Stimulated activated CD4-positive, alpha-beta T cell treated with anti-CD3 and anti-CD28 coated beads, Interleukin-4, amount 100 ng/mL, for 1 hour (primary cell): ENCODE data around the gene CREG2.
"Not testable (repeated sequence)": the region's sequence is repeated elsewhere in the genome, so short reads cannot be mapped to it uniquely, and the experiment has no call there.

Experiments used
- DNase-seq: peaks from one replicate; pipeline ENCODE4 v3.0.0-alpha.2; 2020

CREG2 gene

DNA sequence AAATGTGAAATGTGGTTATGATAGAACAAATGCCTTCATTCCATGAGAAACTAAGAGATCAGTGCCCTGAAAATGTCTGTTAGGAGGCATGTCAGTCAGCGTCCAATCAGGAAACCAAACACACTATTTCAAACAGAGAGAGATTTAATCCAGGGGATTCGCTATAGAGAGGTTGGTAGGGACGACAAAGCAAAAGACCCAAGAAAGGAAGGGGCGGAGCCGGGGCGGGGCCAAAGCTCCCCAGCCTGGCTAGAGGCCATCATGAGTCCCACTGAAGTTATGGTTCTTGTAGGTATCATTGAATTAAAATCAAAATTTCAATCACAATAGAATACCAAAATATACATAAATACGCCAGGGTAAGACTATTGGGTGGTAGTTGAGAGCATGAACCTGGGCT, 45.9 kb downstream of the CREG2 start:
- DNase-seq, result peak; percentile 44

DNA sequence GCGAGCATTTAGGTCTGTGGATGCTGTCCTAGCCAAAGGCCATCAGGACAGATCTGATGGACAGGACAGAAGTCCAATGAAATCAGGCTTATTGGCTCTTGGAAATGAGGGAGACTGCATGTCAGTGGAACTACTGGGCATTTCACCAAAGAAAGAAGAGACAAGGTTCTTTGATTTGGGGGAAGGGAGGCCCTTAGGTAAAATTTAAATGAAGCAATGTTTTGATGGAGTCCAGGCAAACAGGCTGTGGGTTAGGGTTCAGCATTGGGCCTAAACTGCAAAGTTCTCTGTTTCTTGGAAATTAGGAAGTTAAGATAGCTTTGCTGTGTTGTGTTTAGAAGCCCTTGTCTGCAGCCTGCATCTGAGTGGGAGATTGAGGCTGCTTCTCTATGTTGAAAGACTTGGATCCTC, 47.2 kb downstream of the CREG2 start:
- no peak for DNase-seq

DNA sequence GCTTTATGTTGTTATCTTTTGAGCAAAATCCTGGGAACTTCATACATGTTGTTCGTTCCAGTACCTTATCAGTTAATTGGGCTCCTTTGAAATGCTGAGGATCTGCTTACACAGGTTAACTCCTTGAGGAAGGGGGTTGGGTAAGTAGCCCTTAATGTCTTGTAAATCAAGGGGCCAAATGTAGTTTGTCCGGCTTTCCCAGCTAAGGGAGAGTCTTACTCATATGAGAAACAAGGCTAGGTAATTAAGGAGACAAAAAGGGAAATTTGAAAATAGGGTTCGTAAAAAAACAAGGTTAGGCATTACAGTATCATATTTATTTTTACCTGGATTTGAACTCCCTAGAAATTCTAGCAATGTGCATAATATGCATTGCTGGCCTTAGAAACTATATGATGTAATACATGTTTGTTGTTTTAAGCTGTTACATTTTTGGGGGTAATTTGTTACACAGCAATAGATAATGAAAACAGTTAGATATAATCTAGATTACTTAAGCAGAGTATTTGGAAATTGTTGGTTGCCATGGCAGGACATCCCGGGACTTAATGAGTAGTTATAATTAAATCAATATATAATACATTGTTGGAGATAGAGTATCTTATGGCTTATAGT, 47.9 kb downstream of the CREG2 start:
- no peak for DNase-seq

DNA sequence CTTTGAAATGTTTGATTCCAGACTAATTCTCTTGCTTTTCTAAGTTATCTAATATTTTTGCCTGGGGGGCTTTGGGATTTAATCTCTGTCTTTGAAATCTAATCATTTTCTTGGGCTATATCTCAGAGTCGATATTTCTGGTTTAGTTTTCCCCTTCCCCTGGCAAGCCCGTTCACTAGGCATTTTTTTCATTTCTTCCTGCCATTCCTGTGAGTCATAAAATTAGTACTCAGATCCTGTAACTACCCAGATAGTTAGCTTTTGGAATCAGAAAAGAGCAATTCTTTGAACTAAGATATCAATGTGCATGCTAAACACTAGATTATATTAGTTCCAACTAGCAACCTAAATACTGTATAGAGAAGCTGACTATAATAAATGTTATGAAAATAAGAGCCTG, 49.4 kb downstream of the CREG2 start:
- no peak for DNase-seq

DNA sequence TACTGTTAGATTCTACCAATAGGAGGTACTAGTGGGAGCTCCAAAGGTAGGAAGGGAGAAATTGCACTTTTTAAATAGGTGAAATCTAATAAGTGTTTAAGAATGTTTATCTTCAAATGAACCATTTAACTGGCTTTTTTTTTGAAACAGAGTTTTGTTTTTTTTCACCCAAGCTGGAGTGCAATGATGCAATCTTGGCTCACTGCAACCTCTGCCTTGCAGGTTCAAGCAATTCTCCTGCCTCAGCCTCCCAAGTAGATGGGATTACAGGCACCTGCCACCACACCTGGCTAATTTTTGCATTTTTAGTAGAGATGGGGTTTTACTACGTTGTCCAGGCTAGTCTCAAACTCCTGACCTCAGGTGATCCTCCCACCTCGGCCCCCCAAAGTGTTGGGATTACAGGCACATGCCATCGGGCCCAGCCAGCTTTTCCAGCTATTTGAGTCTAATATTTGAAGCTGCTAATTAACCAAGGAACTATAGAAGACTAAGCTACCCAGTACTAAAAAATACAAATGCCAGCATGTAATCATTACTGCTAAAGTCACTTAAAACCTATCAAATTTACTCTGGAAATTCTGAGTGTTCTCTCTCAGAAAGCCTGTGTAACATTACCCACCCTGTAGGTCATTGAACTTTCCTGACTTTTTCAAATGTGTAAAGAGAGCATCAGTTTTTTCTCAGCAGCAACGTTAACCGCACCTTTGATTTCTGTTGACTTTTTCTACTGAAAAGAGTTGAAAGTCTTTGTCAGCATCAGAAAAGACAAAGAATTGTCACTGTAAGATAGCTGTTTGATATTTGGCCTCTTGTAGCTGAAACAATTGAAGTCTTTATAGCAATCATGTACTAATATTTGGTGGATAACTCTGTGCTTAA, 54.2 kb downstream of the CREG2 start:
- no peak for DNase-seq

DNA sequence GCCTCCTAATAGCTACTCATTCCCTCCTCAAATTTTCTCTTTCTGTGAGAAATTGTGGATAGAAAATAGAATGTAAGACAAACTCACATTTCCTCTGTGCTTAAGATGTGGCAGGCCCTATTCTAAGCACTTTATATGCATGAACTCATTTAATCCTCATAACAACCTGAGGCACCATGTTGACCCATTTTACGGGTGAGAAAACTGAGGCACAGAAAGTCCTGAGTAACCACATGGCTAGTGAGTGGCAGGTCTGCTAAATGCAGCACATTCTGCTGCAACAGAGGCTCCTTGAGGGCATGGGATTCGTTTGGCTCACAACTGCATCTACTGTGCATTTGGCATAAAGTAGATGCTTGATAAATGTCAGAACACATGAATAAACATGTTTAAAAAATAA, 56.1 kb downstream of the CREG2 start:
- no peak for DNase-seq

DNA sequence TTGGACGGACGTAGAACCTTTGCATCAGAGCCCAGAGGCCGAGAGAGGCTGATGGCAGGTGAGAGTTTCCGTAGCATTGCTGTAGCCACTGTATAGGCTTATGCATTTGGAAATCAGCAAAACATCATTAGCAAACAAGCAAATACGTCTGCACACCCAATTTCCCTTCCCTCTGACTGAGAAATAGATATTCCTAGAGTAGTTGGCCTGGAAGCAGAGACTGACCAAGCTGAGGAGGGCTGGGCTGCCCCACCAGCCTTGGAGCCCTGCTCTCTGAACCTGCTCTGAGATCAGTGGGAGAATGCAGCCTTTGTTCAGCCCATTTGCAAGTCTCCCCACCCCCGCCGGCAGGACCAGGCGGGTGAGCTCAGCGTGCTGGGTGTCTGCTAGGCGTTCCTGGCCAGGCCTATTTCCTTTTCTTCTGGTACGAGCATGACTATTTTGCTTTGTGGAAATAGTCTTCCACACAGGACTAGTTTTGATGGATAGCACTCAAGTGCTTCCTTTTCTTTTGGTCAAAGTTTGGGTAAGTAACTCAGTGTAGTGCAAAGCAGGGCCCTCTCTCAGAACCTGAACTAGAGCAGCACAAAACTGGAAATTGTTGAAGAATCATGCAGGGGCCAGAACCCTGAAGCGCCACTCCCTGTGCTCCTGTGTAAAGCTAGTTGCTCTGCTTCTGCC, 56.9 kb downstream of the CREG2 start:
- DNase-seq, result peak; percentile 57

DNA sequence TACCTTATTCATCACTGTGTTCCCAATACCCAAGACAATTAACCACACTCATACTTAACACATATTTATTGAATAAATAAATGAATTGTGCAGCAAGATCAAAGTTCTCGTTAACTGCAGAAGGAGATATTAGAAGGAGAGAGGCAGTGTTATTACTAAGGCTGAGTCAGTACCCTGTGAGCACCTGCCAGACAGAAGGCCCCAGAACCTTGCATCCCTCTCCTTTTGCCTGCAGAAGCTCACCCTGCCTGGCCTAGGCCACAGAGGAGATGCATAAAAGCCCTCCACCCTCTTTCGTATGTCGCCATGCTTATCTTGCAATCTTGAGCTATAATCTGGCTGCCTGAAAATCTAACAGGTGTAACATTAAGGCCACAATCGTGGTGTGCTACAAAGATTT, 58.3 kb downstream of the CREG2 start:
- DNase-seq, result no peak

DNA sequence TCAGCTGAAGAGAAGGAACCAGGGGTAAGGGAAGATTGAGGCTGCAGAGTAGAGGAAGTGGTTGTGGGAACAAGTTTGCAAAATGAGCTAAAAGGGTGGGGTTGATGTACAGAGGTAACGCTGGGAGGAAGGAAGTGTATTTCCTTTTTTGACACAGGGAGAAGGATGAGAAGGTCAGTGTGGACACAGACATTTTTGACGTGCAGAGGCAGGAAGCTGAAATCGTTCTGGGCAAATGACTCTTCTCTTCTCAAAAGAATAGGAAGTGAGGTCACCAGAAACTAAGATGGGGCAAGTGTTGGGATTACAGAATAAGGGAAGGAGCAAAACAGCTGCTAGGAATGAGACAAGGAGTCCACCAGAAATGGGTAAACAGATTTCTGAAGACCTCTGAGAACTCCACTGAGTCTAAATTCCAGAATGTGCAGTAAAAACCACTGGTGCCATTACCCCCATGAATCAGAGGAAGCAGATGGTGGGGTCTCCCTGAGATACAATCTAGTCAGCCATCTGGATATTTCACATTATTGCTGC, 58.8 kb downstream of the CREG2 start:
- DNase-seq, result no peak

DNA sequence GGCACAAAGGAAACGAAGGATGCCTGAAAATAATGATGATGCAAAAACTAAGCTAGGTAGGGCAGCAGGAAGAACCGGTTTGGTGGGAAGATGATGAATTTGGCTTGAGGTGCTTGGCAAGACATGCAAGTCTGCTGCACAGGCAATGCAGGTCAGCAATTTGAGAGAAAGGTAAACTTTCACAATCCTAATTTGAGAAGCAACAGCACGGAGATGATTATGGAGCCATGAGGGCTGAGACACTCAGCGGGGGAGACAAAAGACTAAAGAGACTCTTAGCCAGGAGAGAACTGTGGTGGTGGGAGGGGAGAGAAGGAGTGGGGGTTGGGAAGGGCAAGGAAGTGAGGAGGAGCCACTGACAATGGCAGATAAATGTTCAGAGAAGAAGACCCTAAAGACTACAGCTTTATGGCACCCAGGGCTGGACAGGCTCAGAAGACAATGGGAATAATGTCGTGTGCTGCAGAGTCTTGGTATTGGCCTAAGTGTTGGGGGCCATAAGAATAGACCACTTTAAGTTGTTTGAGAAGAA, 59.4 kb downstream of the CREG2 start:
- no peak for DNase-seq

DNA sequence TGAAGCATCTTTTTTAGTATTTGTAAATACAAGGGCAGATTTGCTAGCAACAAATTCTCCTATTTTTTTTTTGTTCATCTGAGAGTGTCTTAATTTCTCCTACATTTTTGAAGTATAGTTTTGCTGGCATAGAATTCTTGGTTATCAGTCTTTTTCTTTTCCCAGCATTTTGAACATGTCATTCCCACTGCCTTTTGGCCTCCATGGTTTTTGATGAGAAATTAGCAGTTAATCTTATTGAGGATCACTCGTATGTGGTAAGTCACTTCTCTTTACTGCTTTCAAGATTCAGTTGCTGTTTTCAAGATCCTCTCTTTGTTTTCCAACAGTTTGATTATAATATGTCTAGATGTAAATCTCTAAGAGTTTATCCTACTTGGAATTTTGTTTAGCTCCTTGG, 61.9 kb downstream of the CREG2 start:
- no peak for DNase-seq

DNA sequence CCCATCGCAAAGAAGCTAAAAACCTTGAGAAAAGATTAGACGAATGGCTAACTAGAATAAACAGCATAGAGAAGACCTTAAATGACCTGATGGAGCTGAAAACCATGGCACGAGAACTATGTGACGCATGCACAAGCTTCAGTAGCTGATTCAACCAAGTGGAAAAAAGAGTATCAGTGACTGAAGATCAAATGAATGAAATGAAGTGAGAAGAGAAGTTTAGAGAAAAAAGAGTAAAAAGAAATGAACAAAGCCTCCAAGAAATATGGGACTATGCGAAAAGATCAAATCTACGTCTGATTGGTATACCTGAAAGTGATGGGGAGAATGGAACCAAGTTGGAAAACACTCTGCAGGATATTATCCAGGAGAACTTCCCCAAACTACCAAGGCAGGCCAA, 70.7 kb downstream of the CREG2 start:
- not testable (repeated sequence) for DNase-seq

DNA sequence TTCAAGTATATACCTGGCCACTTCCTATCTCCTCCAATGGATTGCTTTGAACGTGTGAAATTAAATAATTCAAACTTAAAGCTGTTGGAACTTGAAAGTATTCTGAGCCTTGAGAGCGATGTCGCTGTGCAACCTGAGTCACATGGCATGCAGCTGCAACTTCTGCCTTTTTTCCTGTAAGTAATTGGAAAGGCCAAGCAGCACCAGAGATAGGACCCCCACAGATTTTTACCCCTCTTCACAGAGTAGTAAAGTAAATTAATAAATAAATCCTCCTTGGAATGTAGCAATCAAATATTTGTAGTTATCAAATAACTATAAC, 75.6 kb downstream of the CREG2 start:
- DNase-seq, result no peak

DNA sequence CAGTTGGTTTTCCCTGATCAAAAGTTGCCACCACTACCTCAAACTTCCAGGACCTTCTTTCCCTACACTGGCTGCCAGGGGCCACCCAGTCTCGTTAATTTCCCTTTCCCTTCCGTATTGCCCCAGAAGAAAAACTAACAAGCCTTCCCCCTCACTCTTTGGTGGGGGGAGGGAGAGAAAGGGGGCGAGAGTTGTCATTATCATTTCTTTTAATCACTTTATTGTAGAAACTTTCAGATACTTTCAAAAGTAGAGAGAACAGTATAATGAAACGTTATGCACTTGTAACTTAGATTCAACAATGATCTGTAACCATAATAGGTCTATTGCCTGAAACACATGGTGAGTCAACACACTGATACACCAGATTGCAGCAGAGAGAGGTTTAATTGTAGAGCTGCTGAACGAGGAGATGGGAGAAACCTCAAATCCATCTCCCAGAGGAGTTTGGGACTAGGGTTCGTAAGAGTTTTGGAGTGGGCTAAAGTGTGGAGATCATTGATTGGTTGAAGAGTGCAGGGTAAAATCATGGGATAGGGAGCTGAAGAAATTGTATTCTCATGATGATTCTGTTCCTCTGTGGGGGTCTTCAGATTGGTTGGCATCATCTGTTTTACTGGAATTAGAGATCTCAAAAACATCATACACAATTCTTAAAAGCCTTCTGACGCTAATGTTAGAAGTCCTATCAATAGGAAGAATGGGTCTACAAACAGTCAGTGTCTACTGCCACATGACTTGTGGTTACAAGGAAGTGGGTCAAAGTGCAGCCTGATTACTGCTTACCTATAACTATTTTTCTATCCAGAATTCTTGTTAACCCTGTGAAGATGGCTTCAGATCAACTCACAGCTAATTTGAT, 76.2 kb downstream of the CREG2 start:
- no peak for DNase-seq

DNA sequence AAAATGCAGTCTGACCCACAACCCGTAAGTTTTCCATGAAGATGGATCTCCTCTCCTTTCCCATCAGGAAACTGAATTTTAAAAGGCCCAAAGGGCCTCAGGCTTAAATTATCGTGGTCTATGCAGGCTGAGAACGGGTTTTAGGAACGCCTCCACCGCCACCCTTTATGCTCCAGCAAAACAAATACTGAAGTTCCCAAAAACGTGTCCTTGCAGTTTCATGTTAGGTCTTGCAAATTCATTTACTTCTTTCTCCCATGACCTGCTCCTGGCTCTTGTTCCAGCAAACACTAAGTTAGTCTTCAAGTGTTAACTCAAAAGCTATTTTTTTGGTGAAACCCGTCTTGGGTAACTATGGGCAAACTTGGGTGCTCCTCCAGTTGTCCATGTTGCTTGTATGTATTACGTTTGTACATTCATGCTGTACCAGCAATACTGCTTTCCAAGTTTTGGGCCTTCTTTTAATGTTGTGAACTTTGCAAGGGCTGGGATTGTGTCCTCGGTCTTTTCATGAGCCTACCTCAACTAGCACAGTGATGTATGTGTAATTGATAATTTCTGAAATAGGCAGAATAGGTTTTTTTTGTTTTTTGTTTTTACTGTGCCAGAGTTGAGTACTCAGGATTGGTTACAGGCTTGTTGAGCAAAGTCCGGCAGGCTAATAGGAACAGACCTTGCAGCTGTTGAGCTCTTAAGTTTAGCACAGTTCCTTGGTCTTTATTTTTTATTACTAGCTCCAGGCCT, 77.0 kb downstream of the CREG2 start:
- DNase-seq, result no peak

DNA sequence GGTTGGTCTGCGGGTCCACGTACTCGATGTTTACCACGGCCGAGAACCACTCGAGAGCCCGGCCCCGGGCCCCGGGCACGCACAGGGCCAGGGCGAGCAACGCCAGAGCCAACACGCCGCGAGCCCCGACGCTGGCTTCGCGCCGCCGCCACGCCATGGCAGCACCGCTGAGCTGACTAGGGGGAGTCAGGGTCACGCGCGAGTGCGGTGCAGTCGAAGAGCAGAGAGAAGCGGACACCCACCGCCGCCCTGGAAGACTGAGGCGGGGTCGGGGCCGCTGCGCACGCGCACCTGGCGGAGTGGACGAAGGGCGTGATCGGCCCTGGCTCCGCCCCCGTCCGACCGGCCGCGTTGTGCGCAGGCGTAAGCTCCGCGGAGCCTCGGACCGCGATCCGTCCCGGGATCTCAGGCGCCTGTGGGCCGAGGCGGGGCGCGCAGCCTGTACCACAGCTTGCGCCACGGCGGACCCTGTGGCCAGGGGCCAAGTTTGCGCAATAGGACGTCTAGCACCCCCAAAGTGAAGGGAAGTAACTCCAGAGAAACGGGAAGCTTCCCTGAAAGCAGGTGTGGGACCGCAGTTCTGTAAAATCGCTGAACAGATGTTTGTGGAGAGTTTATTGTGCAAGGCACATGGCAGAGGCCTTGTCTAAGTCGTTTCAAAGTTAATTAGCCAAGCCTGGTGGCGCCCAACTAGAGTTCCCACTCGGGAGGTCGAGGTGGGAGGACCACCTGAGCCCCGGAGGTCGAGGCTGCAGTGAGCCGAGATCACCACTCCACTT, 78.7 kb downstream of the CREG2 start, which contains the start of gene RNF149:
TSS of gene RNF149 (minus strand) at position 270 of the 779 bp plus-strand sequence. CDS start at position 157, 113 bp downstream.
- DNase-seq, result peak; percentile 92

DNA sequence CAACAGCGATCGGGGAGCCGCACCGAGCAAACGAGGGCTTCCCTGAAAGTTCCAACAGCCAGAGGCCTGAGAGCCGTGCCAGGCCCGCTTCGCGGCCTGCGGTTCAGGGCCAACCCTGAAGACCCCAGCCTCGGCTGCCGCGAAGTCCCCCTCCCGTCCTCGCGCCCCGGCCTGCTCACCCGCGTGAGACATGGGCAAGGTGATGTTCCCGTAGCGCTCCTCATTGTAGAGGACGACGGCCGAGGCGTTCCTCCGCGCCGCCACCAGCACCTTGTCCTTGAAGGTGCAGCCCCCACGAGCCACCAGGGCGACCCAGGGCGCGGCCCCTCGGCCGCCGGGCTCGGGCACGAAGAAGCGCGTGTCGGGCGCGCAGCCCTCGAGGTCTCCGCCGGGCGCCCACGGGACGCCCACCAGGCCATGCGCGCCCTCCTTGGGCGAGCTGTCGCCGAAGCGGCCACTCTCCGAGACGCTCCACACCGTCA, 79.3 kb downstream of the CREG2 start:
- DNase-seq, result peak; percentile 34

DNA sequence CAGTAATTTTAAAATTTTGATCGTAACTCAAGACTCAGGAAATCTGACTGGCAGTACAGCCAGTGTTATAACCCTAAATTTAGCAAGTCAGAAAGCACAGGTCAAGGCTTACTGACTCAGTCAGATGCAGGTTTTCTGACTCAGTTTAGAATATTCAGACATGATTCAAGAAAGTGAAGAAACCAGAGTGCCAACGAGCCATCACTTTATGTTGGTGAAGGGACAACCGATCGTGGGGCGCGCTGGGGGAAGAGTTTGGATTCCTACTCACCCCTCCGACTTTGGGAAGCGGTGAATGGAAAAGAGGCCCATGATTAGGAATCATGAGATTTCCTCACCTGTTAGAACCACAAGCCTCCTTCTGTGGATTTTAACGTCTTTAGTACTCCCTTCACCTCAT, 79.8 kb downstream of the CREG2 start:
- peak; percentile 13 for DNase-seq

DNA sequence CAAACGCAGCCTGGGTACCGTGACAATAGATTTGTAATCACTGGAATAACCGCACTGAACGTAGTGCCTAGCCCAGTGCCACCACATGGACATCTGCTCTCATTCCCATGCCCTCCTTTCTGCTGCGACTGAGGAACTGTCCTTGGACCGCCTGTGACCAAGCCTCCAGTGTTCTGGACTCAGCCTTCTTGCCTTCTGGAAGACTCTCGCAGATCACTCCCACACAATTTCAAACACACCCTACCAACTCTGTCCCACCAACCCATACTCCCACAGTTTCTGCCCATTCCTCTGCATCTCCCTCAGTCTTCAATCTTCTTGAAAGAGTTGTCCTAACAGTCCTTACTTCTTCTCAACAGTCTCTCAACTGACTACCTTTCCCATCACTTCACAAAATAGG, 80.9 kb downstream of the CREG2 start:
- no peak for DNase-seq

DNA sequence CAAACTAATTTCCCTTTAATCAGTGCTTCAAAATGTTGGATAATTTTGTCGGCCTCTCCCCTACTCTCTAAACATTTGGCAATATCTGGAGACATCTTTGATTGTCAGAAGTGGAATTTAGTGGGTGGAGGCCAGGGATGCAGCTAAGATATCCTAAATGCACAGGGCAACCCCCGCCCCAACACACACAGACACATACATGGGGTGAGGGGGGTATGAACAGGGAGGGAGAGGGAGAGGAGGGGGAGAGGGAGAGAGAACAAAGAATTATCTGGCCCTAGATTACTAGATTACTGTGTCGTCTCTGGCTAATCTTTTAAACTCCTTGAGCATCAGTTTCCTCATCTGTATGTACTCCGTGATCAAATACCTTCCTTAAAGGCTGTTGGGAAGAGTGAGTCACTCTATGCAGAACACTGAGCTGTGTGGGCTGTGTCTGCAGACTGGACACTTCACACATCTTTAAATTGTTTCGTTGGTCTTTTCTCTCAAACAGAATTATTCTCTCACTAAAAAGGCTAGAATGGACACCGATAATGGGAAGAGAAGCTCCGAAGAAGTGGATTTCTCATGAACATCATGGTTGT, 81.7 kb downstream of the CREG2 start:
- DNase-seq, result no peak
